HepG2 (cell line): ENCODE measurements around the gene RHBDF2. TPM values are rescaled to one million over a fixed set of nuclear protein-coding genes. Genes with fewer than 3 reads are reported as not detected.

Source experiments
- ATAC-seq: fragments of 200-7000 bp; cut with Tn5 transposase; 3 replicates; pipeline ENCODE4 v1.9.1; 2020; ENCODE audit warnings: mild to moderate bottlenecking, moderate library complexity
- BruUV-seq: library from RNA; stranded (reverse); fragments of 400-500 nt; replicated peaks from 2 replicates; lab custom pipeline; 2021; lab: Mats Ljungman, UMichigan
- CTCF ChIA-PET: fragments of 300-600 bp; formaldehyde crosslinking; extraction: SDS; loops from one replicate; lab custom pipeline; 2021; ENCODE audit warnings: low total read pairs, inconsistent platforms, low intra/inter-chr PET ratio; lab: Yijun Ruan, JAX
- POLR2A ChIA-PET: fragments of 350-600 bp; sonication (Branson Sonifier 250); formaldehyde crosslinking; loops from one replicate; lab custom pipeline; 2020; ENCODE audit warnings: antibody characterized with exemption, inconsistent platforms; lab: Yijun Ruan, JAX
- DNase-seq: peaks from one replicate; pipeline ENCODE4 v3.0.0-alpha.2; 2015; ENCODE audit warnings: low spot score
- FAIRE-seq: peaks from 3 replicates; lab custom pipeline; 2011; peaks lifted over from hg19 to GRCh38; lab: Jason Lieb, UNC
- H2AFZ ChIP-seq: one replicate; pipeline ENCODE4 v1.6.1; 2011; ENCODE audit warnings: low read length, inconsistent platforms
- H3K27ac ChIP-seq: fragments of 300-600 bp; 3 replicates; pipeline ENCODE4 v1.8.0; 2011; ENCODE audit warnings: mixed run types, mild to moderate bottlenecking, mixed read lengths, low read length, inconsistent platforms; ENCODE audit not compliant: insufficient read depth; ENCODE audit errors: extremely low read length
- H3K27me3 ChIP-seq, 2 experiments: fragments of 200-600 bp in 1 of 2; 2 replicates in 1 of 2; 3 replicates in 1 of 2; pipeline versions ENCODE4 v1.6.0 to v1.8.0; 2011; ENCODE audit warnings: low read length in 2 of 2, mild to moderate bottlenecking in 2 of 2, moderate library complexity in 2 of 2, inconsistent platforms in 1 of 2; ENCODE audit not compliant: insufficient read depth in 2 of 2, control insufficient read depth in 1 of 2
- H3K36me3 ChIP-seq, 2 experiments: fragments of 200-600 bp in 1 of 2; replicated peaks in 1 of 2; 2 replicates in 1 of 2; 3 replicates in 1 of 2; pipeline versions ENCODE4 v1.5.1 to v1.8.0; 2011; ENCODE audit warnings: low read length in 2 of 2, inconsistent platforms in 1 of 2; ENCODE audit not compliant: insufficient read depth in 2 of 2, control insufficient read depth in 1 of 2
- H3K4me1 ChIP-seq: 2 replicates; pipeline ENCODE4 v1.5.1; 2012; ENCODE audit warnings: low read length, inconsistent platforms; ENCODE audit not compliant: insufficient read depth
- H3K4me2 ChIP-seq: 2 replicates; pipeline ENCODE4 v1.6.0; 2011; ENCODE audit warnings: low read depth, low read length, inconsistent platforms
- H3K4me3 ChIP-seq, 3 experiments: fragments of 200-600 bp in 1 of 3; sonication (generic), shearing (Covaris generic) in 1 of 3; replicated peaks in 1 of 3; 2 replicates each; pipeline ENCODE4 v1.5.1; 2011 to 2016; ENCODE audit warnings: low read length in 3 of 3, inconsistent platforms in 2 of 3, low read depth in 2 of 3, mild to moderate bottlenecking in 2 of 3, control low read depth in 1 of 3, mixed read lengths in 1 of 3; ENCODE audit not compliant: insufficient read depth in 1 of 3
- H3K79me2 ChIP-seq: one replicate; pipeline ENCODE4 v1.6.1; 2011; ENCODE audit warnings: low read length, inconsistent platforms; ENCODE audit not compliant: insufficient read depth
- H3K9ac ChIP-seq: 2 replicates; pipeline ENCODE4 v1.6.0; 2011; ENCODE audit warnings: mild to moderate bottlenecking, low read depth, low read length, inconsistent platforms; ENCODE audit not compliant: insufficient read depth
- H3K9me3 ChIP-seq: 2 replicates; pipeline ENCODE4 v1.5.1; 2012; ENCODE audit warnings: mild to moderate bottlenecking, low read length
- H4K20me1 ChIP-seq: 2 replicates; pipeline ENCODE4 v1.6.0; 2011; ENCODE audit warnings: inconsistent platforms, mild to moderate bottlenecking, low read length, moderate library complexity; ENCODE audit not compliant: insufficient read depth
- ATF7 ChIP-seq, 2 experiments: fragments of 450-650 bp in 1 of 2; sonication (generic) in 1 of 2; formaldehyde crosslinking in 1 of 2; IDR thresholded peaks; 2 replicates each; pipeline versions ENCODE4 v1.4.0 to v1.6.1; 2016 to 2020; ENCODE audit warnings: antibody characterized with exemption in 1 of 2, mild to moderate bottlenecking in 1 of 2, missing genetic modification reagents in 1 of 2
- CEBPG ChIP-seq: IDR thresholded peaks from 2 replicates; pipeline ENCODE4 v1.6.1; 2016
- CREB1 ChIP-seq, 2 experiments: fragments of 450-650 bp in 1 of 2; IDR thresholded peaks; 2 replicates each; pipeline ENCODE4 v1.6.1; 2016 to 2017; ENCODE audit warnings: control low read depth in 1 of 2, mild to moderate bottlenecking in 1 of 2, missing compliant biosample characterization in 1 of 2, missing genetic modification characterization in 1 of 2
- RBM22 ChIP-seq: fragments of 200-400 bp; formaldehyde crosslinking; optimal IDR thresholded peaks from 2 replicates; pipeline ENCODE3; 2017; ENCODE audit warnings: mild to moderate bottlenecking, low read length, moderate library complexity
- SMAD9 ChIP-seq: sonication (generic); formaldehyde crosslinking; IDR thresholded peaks from 2 replicates; pipeline ENCODE4 v1.5.1; 2020; ENCODE audit warnings: mild to moderate bottlenecking, missing genetic modification reagents
- TP53 ChIP-seq: sonication (generic); formaldehyde crosslinking; conservative IDR thresholded peaks from 2 replicates; pipeline ENCODE4 v1.4.0; 2020; ENCODE audit warnings: missing genetic modification reagents
- ZKSCAN8 ChIP-seq: IDR thresholded peaks from 2 replicates; pipeline ENCODE4 v1.6.1; 2016; ENCODE audit warnings: borderline replicate concordance, missing genetic modification reagents, missing compliant biosample characterization
- ZNF562 ChIP-seq: sonication (generic); formaldehyde crosslinking; IDR thresholded peaks from 2 replicates; pipeline ENCODE4 v1.8.0; 2022; ENCODE audit warnings: missing genetic modification reagents, borderline replicate concordance
- WGBS: methylation state at CpG from one replicate; pipeline ENCODE4 v1.1.6; 2017; ENCODE audit warnings: low lambda C conversion rate; 5-methylcytosine and 5-hydroxymethylcytosine counted together
- in situ Hi-C: cut with HindIII; loops from 2 replicates; pipeline ENCODE4 v1.10.0; 2017; ENCODE audit warnings: low pct_unique_long_range_greater_than_20kb; ENCODE audit not compliant: extremely low pct_ligation_motif_present
- intact Hi-C: fragments of 100-400 bp; cut with micrococcal nuclease; formaldehyde crosslinking; loops from one replicate; pipeline ENCODE4 v1.10.0; 2022; ENCODE audit not compliant: unreplicated experiment
- polyA plus RNA-seq, 8 experiments: library from polyadenylated mRNA; depleted of rRNA in 3 of 8; stranded (reverse) in 7 of 8; unstranded in 1 of 8; fragments of >200 nt; fragmentation: Illumina TruSeq in 4 of 8; extraction: Trizol in 4 of 8; gene quantifications; 2 replicates each; pipeline versions ENCODE4 v1.2.1 to v1.2.3, GENCODE V29; 2011 to 2016; ENCODE audit warnings: low read depth in 4 of 8, missing spikeins in 1 of 8, mixed read lengths in 1 of 8; ENCODE audit not compliant: insufficient read depth in 1 of 8
- total RNA-seq, 5 experiments: library from RNA; depleted of rRNA; stranded (reverse); fragments of >200 nt; fragmentation: Illumina TruSeq; extraction: Trizol; gene quantifications; 2 replicates each; pipeline ENCODE4 v1.2.3, GENCODE V29; 2016; ENCODE audit warnings: low read depth in 1 of 5
- TF ChIP-seq, protein P1 (sequence below): sonication (generic); formaldehyde crosslinking; IDR thresholded peaks from 2 replicates; pipeline ENCODE4 v1.9.0; 2022; ENCODE audit warnings: missing genetic modification reagents, mild to moderate bottlenecking, borderline replicate concordance
- TF ChIP-seq, protein P2 (sequence below): sonication (generic); formaldehyde crosslinking; IDR thresholded peaks from 2 replicates; pipeline ENCODE4 v1.4.0; 2020; ENCODE audit warnings: missing genetic modification reagents
- TF ChIP-seq, protein P3 (sequence below): sonication (generic); formaldehyde crosslinking; IDR thresholded peaks from 2 replicates; pipeline ENCODE4 v1.5.0; 2020; ENCODE audit warnings: missing genetic modification reagents

The RHBDF2 gene
- total and polyA plus RNA-seq, 2 of the 13 experiments (the other 11 are each of a cell fraction or from before 2014, with no cell fraction given) = 7.8 to 24.2 TPM

DNA sequence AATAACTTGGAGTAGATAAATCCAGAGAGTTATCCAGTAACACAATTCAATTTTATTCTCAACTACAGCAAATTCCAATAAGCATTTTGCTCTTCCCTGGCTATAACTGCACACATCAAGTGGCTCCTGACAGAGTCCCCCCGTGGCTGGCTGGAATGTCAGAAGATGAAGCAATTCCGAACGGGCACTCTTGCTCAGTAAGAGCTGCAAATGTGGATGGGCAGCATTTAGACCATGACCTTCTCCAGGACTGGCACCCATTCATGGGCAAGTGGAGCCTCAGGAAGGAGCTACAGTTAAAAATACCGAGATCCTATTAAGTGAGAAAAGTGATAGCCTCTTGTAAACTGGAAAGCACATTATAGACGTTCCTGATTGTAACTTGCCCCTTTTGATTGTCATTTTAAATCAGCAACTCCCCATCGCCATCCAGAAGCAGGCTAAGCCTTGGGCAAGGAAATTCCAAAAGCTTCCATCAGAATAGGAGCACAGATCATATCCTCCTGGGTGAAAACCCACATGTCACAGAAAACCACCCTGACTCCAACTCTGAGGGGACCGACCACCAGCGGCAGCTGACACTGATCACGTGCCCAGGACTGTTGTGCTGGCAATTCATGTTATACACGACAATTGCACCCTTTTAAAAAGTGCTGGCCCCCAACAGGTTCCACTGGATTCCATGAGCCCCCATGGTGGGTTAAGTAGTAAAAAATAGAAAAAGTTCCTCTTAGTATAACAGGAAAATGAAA is 55.4 kb downstream of the RHBDF2 start (continued):
- TF ChIP-seq, protein P1, sequence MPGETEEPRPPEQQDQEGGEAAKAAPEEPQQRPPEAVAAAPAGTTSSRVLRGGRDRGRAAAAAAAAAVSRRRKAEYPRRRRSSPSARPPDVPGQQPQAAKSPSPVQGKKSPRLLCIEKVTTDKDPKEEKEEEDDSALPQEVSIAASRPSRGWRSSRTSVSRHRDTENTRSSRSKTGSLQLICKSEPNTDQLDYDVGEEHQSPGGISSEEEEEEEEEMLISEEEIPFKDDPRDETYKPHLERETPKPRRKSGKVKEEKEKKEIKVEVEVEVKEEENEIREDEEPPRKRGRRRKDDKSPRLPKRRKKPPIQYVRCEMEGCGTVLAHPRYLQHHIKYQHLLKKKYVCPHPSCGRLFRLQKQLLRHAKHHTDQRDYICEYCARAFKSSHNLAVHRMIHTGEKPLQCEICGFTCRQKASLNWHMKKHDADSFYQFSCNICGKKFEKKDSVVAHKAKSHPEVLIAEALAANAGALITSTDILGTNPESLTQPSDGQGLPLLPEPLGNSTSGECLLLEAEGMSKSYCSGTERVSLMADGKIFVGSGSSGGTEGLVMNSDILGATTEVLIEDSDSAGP (CRISPR knock-in tag) = no peak
- no peak for TF ChIP-seq TP53 (CRISPR knock-in tag)
- no peak for TF ChIP-seq SMAD9
- no peak for TF ChIP-seq ZNF562 (CRISPR knock-in tag)
- TF ChIP-seq ZKSCAN8 (CRISPR knock-in tag) = no peak
- 0 out of 2 replicates have a peak, but pooled peaks have one; percentile 15 for TF ChIP-seq CEBPG (CRISPR knock-in tag)
- TF ChIP-seq, all 625 proteins: peak for 2

DNA sequence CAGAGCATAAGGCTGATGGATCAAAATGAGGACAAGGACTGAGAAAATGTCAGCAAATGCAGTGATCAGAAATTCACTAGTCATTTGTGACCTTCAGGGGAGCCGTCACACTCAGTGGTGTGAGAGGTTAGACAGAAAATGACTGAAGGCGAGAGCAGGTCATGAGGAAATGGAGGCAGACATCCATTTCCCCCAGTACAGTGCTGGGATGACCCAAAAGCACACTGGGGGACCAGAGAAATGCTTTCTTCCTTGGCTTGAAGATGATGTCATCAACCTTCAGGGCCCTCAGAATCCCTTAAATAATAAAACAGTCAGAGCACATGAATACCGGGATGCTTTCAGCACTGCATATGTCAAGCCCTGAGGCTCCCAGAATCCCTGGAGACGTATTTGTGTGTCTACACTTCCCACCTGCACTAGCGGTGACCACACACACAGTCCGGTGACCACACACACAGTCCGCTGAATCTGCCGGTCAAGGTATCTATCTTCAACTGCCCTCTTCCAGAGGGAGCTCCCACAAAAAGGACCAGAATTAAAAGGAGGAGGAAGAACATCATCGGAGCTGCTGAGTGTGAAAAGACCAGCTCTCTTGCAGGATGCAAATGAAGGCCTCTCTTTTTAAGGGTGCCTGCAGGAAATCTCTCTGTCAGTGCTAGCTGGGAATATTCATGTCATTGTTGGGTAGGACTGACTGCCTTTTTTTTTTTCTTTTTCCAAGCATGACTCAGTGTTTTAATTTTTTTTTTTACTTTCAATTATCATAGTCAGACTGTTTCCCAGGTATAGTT is 56.5 kb downstream of the RHBDF2 start:
- WGBS = 95% methylated on average over 9 of the region's 9 CpGs
- Histone ChIP-seq H3K4me3 (no peak overlapping the region), H3K27me3 (no peaks in the 10 kb centered on the region), H4K20me1 (peaks cover 80% of the 10 kb centered on the region), H3K79me2 (peaks cover 97% of the 10 kb centered on the region), H3K4me1 (peaks cover 82% of the 10 kb centered on the region), H3K9me3 (no peaks in the 10 kb centered on the region), H3K9ac (no peak overlapping the region), H3K36me3 (peaks cover 2 to 14% of the 10 kb centered on the region in 2 experiments; a peak in 4 of 5 replicates), H3K4me2 (no peak overlapping the region), H3K27ac (peak overlapping the region; percentile 12)
- intact Hi-C loops (no loop called here), in situ Hi-C loops (no loop called here)
- CTCF ChIA-PET = no interaction called here
- POLR2A ChIA-PET = interaction anchor here (2.1 kb wide), 1 partner anchor 54 kb away, joined by 7 read pairs; no protein-coding TSS in a partner anchor
- no peak for FAIRE-seq
- no peak for DNase-seq
- no peak for ATAC-seq
- BruUV-seq = no TSS peak
- TF ChIP-seq ATF7 (IDR thresholded peaks at IDR 0.05) = peak; percentile 92
- TF ChIP-seq ATF7 (CRISPR knock-in tag; IDR thresholded peaks at IDR 0.05) = no peak
- TF ChIP-seq, protein P2, sequence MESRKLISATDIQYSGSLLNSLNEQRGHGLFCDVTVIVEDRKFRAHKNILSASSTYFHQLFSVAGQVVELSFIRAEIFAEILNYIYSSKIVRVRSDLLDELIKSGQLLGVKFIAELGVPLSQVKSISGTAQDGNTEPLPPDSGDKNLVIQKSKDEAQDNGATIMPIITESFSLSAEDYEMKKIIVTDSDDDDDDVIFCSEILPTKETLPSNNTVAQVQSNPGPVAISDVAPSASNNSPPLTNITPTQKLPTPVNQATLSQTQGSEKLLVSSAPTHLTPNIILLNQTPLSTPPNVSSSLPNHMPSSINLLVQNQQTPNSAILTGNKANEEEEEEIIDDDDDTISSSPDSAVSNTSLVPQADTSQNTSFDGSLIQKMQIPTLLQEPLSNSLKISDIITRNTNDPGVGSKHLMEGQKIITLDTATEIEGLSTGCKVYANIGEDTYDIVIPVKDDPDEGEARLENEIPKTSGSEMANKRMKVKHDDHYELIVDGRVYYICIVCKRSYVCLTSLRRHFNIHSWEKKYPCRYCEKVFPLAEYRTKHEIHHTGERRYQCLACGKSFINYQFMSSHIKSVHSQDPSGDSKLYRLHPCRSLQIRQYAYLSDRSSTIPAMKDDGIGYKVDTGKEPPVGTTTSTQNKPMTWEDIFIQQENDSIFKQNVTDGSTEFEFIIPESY (CRISPR knock-in tag) = peak; percentile 80
- peak; percentile 33 for TF ChIP-seq RBM22
- TF ChIP-seq CREB1 (IDR thresholded peaks at IDR 0.05) = peak; percentile 35; the same call in 1 of the 2 replicates
- no peak for TF ChIP-seq CREB1 (CRISPR knock-in tag; IDR thresholded peaks at IDR 0.05)
- TF ChIP-seq, protein P3, sequence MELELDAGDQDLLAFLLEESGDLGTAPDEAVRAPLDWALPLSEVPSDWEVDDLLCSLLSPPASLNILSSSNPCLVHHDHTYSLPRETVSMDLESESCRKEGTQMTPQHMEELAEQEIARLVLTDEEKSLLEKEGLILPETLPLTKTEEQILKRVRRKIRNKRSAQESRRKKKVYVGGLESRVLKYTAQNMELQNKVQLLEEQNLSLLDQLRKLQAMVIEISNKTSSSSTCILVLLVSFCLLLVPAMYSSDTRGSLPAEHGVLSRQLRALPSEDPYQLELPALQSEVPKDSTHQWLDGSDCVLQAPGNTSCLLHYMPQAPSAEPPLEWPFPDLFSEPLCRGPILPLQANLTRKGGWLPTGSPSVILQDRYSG (CRISPR knock-in tag) = no peak
- TF ChIP-seq, all 625 proteins: peak for 4
- H2AFZ ChIP-seq = no peak overlapping the region
